Fibroblast of lung (primary cell): ENCODE data around the gene TFAP2D. TPM values are rescaled to one million over a fixed set of nuclear protein-coding genes. Genes with fewer than 3 reads are reported as not detected.

Experiments
- DNase-seq, 2 donors: peaks; one replicate each; pipeline versions ENCODE4 v3.0.0 to v3.0.0-alpha.2; 2010; ENCODE audit warnings: low read depth in 2 of 2
- H2AFZ ChIP-seq: 2 replicates; pipeline ENCODE4 v1.5.1; 2012; ENCODE audit warnings: low read length, control low read depth, inconsistent platforms
- H3K27ac ChIP-seq: 2 replicates; pipeline ENCODE4 v1.5.1; 2011; ENCODE audit warnings: low read length, control low read depth; ENCODE audit not compliant: insufficient read depth
- H3K27me3 ChIP-seq: 2 replicates; pipeline ENCODE4 v1.5.1; 2011; ENCODE audit warnings: mild to moderate bottlenecking, low read length; ENCODE audit not compliant: control insufficient read depth, insufficient read depth
- H3K36me3 ChIP-seq: 2 replicates; pipeline ENCODE4 v1.5.1; 2011; ENCODE audit warnings: low read length; ENCODE audit not compliant: control insufficient read depth, insufficient read depth
- H3K4me1 ChIP-seq: 2 replicates; pipeline ENCODE4 v1.5.1; 2011; ENCODE audit warnings: low read length; ENCODE audit not compliant: control insufficient read depth, insufficient read depth; ENCODE audit errors: extremely low read depth
- H3K4me2 ChIP-seq: 2 replicates; pipeline ENCODE4 v1.5.1; 2011; ENCODE audit warnings: low read length, control low read depth; ENCODE audit not compliant: insufficient read depth; ENCODE audit errors: extremely low read depth
- H3K4me3 ChIP-seq, 4 experiments: fragments of 200-600 bp in 1 of 4; sonication (generic) in 1 of 4; replicated peaks in 1 of 4; 2 replicates each; pipeline ENCODE4 v1.5.1; 2011 to 2016; ENCODE audit warnings: low read length in 4 of 4, low read depth in 3 of 4, mild to moderate bottlenecking in 3 of 4, control low read depth in 2 of 4, inconsistent platforms in 1 of 4, mixed read lengths in 1 of 4; ENCODE audit not compliant: insufficient read depth in 1 of 4; ENCODE audit errors: control extremely low read depth in 1 of 4
- H3K79me2 ChIP-seq: 2 replicates; pipeline ENCODE4 v1.5.1; 2012; ENCODE audit warnings: mild to moderate bottlenecking, low read length, inconsistent platforms; ENCODE audit not compliant: control insufficient read depth, insufficient read depth
- H3K9ac ChIP-seq: 2 replicates; pipeline ENCODE4 v1.5.1; 2011; ENCODE audit warnings: mild to moderate bottlenecking, low read length, control low read depth; ENCODE audit not compliant: insufficient read depth
- H3K9me3 ChIP-seq: 2 replicates; pipeline ENCODE4 v1.5.1; 2012; ENCODE audit warnings: low read depth, low read length; ENCODE audit not compliant: control insufficient read depth, insufficient read depth
- H4K20me1 ChIP-seq: 2 replicates; pipeline ENCODE4 v1.5.1; 2011; ENCODE audit warnings: low read length; ENCODE audit not compliant: control insufficient read depth, insufficient read depth; ENCODE audit errors: extremely low read depth
- CTCF ChIP-seq, 2 donors: IDR thresholded peaks in 1 of 2; conservative IDR thresholded peaks in 1 of 2; 1 replicate in 1 of 2; 2 replicates in 1 of 2; pipeline ENCODE4 v1.5.1; 2011 to 2012; ENCODE audit warnings: low read length in 2 of 2, control low read depth in 1 of 2, inconsistent platforms in 1 of 2, low read depth in 1 of 2, mild to moderate bottlenecking in 1 of 2
- EZH2 ChIP-seq: IDR thresholded peaks from 2 replicates; pipeline ENCODE4 v1.5.1; 2012; ENCODE audit warnings: low read length, control low read depth, mild to moderate bottlenecking; ENCODE audit errors: missing control alignments
- polyA plus RNA-seq, 2 donors: library from polyadenylated mRNA; depleted of rRNA in 1 of 2; stranded (reverse) in 1 of 2; unstranded in 1 of 2; fragments of >200 nt; gene quantifications; 2 replicates each; pipeline ENCODE4 v1.2.1, GENCODE V29; 2011 to 2012; ENCODE audit warnings: missing spikeins in 1 of 2
- total RNA-seq: library from RNA; depleted of rRNA; stranded (reverse); fragments of >200 nt; gene quantifications from 2 replicates; pipeline ENCODE4 v1.2.1, GENCODE V29; 2014

The TFAP2D gene
- total and polyA plus RNA-seq, 2 donors (not counting 1 experiment from before 2014, with no cell fraction given): not detected

DNA sequence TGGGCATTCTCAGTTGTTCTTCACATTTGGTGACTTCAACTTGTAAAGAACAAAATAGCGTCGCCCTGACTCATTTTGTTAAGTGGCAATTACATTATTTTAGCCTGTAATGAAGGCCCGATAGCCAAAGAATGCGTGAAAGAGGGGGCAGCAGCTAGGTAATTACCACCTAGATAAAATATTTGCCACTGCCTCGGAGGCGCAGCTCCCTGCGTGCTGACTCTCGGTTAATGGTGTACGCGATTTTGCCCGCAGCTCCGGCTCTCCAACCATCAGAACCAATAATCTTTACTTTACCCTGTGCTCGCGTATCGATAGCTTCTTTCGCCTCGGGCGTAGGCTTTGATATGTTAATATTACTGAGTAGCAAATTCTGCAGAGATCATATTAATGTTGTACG is 8.7 kb downstream of the TFAP2D start:
- Histone ChIP-seq H3K27ac (no peak overlapping the region), H3K79me2 (no peaks in the 10 kb centered on the region), H3K27me3 (no peaks in the 10 kb centered on the region), H3K9me3 (no peaks in the 10 kb centered on the region), H4K20me1 (no peaks in the 10 kb centered on the region), H3K4me2 (no peak overlapping the region), H3K9ac (no peak overlapping the region), H3K4me1 (no peaks in the 10 kb centered on the region), H3K36me3 (no peaks in the 10 kb centered on the region), H2AFZ (no peak overlapping the region), H3K4me3 (no peak overlapping the region)
- TF ChIP-seq CTCF (conservative IDR thresholded peaks at IDR 0.05 in 1 of 2, IDR thresholded peaks at IDR 0.05 in 1 of 2; ENCODE audit: low read depth in 1 of 2, low read length in 2 of 2): no peak
- no peak for TF ChIP-seq EZH2
- DNase-seq: no peak

- Histone ChIP-seq H3K27me3 (no peaks in the 10 kb centered on the region), H4K20me1 (no peaks in the 10 kb centered on the region), H3K4me1 (no peaks in the 10 kb centered on the region), H3K79me2 (no peaks in the 10 kb centered on the region), H3K9ac (no peak overlapping the region), H3K4me3 (no peak overlapping the region), H3K4me2 (no peak overlapping the region), H3K36me3 (no peaks in the 10 kb centered on the region), H2AFZ (no peak overlapping the region), H3K27ac (no peak overlapping the region), H3K9me3 (no peaks in the 10 kb centered on the region)
- no peak for DNase-seq
- TF ChIP-seq CTCF (conservative IDR thresholded peaks at IDR 0.05 in 1 of 2, IDR thresholded peaks at IDR 0.05 in 1 of 2; ENCODE audit: low read depth in 1 of 2, low read length in 2 of 2) (no peak), EZH2 (no peak)
Observed at GRCh38 chr6:50722829-50723554, 9.7 kb downstream of the TFAP2D start.

DNA sequence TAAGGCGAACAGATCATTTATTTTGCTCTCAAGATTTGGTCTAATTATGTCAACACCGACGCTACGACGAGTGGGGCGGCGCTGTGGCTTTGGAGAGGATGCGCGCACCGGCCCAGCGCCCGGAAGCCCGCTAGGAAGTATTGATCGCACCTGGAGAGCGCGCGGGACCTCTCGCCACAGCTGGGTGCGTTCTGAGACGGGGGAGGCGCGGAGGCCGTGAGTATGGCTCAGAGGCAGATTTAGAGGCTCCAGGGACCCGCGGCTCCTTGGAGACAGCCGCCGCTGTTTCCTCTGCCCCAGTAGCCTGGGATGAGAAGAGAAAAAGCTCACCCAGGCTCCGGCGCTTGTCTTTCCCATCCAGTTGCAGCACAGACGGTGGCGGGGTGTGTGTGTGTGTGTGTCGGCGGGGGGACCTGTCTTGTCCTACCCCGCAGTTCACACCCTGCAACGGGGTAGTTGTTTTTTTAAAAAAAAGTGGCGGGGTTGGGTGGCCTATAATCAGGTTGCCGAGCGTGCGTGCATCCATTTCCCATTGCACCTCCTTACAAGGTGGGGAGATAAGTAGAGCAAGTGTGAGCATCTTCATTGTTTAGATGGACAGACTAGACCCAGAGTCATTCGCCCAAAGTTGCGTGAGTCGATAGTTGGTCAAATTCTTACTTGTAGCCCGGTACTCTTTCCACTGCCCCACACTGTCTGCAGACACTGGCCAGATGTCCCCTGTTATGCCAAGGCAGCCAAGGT is 11.2 kb downstream of the TFAP2D start:
- DNase-seq: no peak
- no peak overlapping the region for H3K27ac ChIP-seq
- no peak overlapping the region for H3K4me3 ChIP-seq
- H3K79me2 ChIP-seq: no peaks in the 10 kb centered on the region
- H3K36me3 ChIP-seq: no peaks in the 10 kb centered on the region
- TF ChIP-seq EZH2: no peak
- no peak for TF ChIP-seq CTCF (conservative IDR thresholded peaks at IDR 0.05 in 1 of 2, IDR thresholded peaks at IDR 0.05 in 1 of 2; ENCODE audit: low read depth in 1 of 2, low read length in 2 of 2)
- H2AFZ ChIP-seq: no peak overlapping the region
- H3K4me1 ChIP-seq: no peaks in the 10 kb centered on the region
- H3K27me3 ChIP-seq: no peaks in the 10 kb centered on the region
- no peak overlapping the region for H3K4me2 ChIP-seq
- H3K9me3 ChIP-seq: no peaks in the 10 kb centered on the region
- no peak overlapping the region for H3K9ac ChIP-seq
- no peaks in the 10 kb centered on the region for H4K20me1 ChIP-seq
